Fibroblast of gingiva (primary cell): ENCODE measurements around the gene PRDM16.

Experiments used
- DNase-seq: peaks from one replicate; pipeline ENCODE4 v3.0.0-alpha.2; 2011; ENCODE audit warnings: low read depth

PRDM16 gene

GRCh38 chr1:3373700-3374405, 304.9 kb downstream of the PRDM16 start:
- no peak for DNase-seq

GRCh38 chr1:3375245-3375644, 306.2 kb downstream of the PRDM16 start:
- no peak for DNase-seq

GRCh38 chr1:3377166-3377565, 308.2 kb downstream of the PRDM16 start:
- DNase-seq = no peak

GRCh38 chr1:3377604-3378279, 308.7 kb downstream of the PRDM16 start:
- no peak for DNase-seq

- no peak for DNase-seq
These were observed 309.6 kb downstream of the PRDM16 start for GRCh38 chr1:3378411-3379208.

GRCh38 chr1:3379934-3380333, 310.9 kb downstream of the PRDM16 start:
- no peak for DNase-seq

GRCh38 chr1:3380469-3380868, 311.5 kb downstream of the PRDM16 start:
- no peak for DNase-seq

- DNase-seq = no peak
These were observed 312.9 kb downstream of the PRDM16 start for GRCh38 chr1:3381901-3382300.

- DNase-seq = no peak
These were observed 313.5 kb downstream of the PRDM16 start for GRCh38 chr1:3382326-3383057.

GRCh38 chr1:3383679-3384078, 314.7 kb downstream of the PRDM16 start:
- no peak for DNase-seq

- DNase-seq = no peak
These were observed 315.4 kb downstream of the PRDM16 start for GRCh38 chr1:3384407-3384806.

- DNase-seq = no peak
These were observed 317.4 kb downstream of the PRDM16 start for GRCh38 chr1:3386205-3387002.

GRCh38 chr1:3387401-3387800, 318.4 kb downstream of the PRDM16 start:
- DNase-seq = no peak

GRCh38 chr1:3389093-3389833, 320.3 kb downstream of the PRDM16 start:
- no peak for DNase-seq

- DNase-seq = no peak
These were observed 321.3 kb downstream of the PRDM16 start for GRCh38 chr1:3390291-3390690.

- no peak for DNase-seq
These were observed 322.7 kb downstream of the PRDM16 start for GRCh38 chr1:3391711-3392110.

GRCh38 chr1:3393024-3393986, 324.3 kb downstream of the PRDM16 start:
- DNase-seq = no peak

- no peak for DNase-seq
These were observed 325.3 kb downstream of the PRDM16 start for GRCh38 chr1:3393987-3394920.
